ENCODE data around the gene GPAM. TPM values are rescaled to one million over a fixed set of nuclear protein-coding genes. Genes with fewer than 3 reads are reported as not detected.

Gene GPAM
- total and polyA plus RNA-seq, 8 donors = 1.2 to 14.0 (median 3.0) TPM

DNA sequence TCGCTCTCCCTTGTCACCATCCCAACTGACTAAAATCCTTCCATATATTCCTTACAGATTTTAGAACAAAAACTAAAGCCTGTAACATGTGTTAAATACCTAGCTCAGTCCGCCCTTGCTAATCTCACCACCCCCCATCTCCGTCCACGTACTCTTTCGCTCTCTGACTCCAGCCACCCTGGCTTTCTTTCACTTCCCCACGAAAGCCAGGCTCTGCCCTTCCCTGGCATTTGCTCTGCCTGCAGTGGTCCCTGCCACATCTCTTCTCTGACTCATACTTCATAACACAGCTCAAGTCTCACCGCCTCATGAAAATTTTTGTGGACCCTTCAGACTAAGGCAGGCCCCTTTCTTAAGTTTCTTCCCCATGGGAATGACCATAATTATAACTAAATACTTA is 11.7 kb upstream of the GPAM start:
- Histone ChIP-seq H3K4me3 (no peak overlapping the region), H3K9me3 (no peaks in the 10 kb centered on the region), H3K27ac (no peak overlapping the region), H3K27me3 (no peaks in the 10 kb centered on the region), H3K36me3 (no peaks in the 10 kb centered on the region), H3K4me1 (peaks cover 0 to 6% (median 0%) of the 10 kb centered on the region in 4 donors)
- 87 to 92% (median 87%) methylated on average over 7 of the region's 7 CpGs for WGBS, 5 donors
- intact Hi-C loops (cut with DNase I; ENCODE audit: low total_unique reads) = loop anchor here (10.0 kb wide), 1 partner anchor 120 kb away; no protein-coding TSS in a partner anchor
- DNase-seq = no peak
- no peak for TF ChIP-seq EP300 (IDR thresholded peaks at IDR 0.05)
- TF ChIP-seq, protein P1, sequence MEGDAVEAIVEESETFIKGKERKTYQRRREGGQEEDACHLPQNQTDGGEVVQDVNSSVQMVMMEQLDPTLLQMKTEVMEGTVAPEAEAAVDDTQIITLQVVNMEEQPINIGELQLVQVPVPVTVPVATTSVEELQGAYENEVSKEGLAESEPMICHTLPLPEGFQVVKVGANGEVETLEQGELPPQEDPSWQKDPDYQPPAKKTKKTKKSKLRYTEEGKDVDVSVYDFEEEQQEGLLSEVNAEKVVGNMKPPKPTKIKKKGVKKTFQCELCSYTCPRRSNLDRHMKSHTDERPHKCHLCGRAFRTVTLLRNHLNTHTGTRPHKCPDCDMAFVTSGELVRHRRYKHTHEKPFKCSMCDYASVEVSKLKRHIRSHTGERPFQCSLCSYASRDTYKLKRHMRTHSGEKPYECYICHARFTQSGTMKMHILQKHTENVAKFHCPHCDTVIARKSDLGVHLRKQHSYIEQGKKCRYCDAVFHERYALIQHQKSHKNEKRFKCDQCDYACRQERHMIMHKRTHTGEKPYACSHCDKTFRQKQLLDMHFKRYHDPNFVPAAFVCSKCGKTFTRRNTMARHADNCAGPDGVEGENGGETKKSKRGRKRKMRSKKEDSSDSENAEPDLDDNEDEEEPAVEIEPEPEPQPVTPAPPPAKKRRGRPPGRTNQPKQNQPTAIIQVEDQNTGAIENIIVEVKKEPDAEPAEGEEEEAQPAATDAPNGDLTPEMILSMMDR (IDR thresholded peaks at IDR 0.05) = no peak
- TF ChIP-seq POLR2A (IDR thresholded peaks at IDR 0.05) = no peak
- TF ChIP-seq POLR2AphosphoS5 (IDR thresholded peaks at IDR 0.05) = no peak

DNA sequence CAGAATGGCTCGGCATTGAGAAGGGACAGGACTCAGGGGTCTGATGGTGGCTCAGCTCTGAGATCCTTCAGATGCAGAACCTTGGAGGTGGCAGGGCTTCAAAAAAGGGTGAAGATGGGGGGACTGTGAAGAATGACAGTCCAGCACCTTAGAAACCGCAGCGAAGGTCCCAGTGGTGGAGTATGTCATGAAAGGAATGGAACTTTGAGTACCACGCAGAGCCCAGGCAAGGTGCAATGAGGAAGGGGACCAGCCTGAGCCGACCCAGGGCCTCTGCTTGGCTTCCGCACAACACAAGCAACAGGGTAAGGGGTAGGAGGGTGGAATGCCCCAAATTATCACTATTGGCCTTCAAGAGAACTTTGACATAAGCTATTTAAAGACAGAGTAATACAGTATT is 8.2 kb upstream of the GPAM start:
- H3K4me1 ChIP-seq = peaks cover 0 to 6% (median 0%) of the 10 kb centered on the region in 4 donors
- H3K27ac ChIP-seq = no peak overlapping the region
- no peaks in the 10 kb centered on the region for H3K36me3 ChIP-seq
- no peaks in the 10 kb centered on the region for H3K9me3 ChIP-seq
- no peak overlapping the region for H3K4me3 ChIP-seq
- no peak for DNase-seq
- TF ChIP-seq EP300 (IDR thresholded peaks at IDR 0.05) (no peak), POLR2AphosphoS5 (IDR thresholded peaks at IDR 0.05) (no peak), POLR2A (IDR thresholded peaks at IDR 0.05) (no peak)
- TF ChIP-seq, protein P1 (IDR thresholded peaks at IDR 0.05) = no peak
- WGBS, 5 donors = 83 to 94% (median 87%) methylated on average over 6 of the region's 6 CpGs
- intact Hi-C loops (cut with DNase I; ENCODE audit: low total_unique reads) = loop anchor here (10.0 kb wide), 1 partner anchor 123 kb away; no protein-coding TSS in a partner anchor
- H3K27me3 ChIP-seq = no peaks in the 10 kb centered on the region

DNA sequence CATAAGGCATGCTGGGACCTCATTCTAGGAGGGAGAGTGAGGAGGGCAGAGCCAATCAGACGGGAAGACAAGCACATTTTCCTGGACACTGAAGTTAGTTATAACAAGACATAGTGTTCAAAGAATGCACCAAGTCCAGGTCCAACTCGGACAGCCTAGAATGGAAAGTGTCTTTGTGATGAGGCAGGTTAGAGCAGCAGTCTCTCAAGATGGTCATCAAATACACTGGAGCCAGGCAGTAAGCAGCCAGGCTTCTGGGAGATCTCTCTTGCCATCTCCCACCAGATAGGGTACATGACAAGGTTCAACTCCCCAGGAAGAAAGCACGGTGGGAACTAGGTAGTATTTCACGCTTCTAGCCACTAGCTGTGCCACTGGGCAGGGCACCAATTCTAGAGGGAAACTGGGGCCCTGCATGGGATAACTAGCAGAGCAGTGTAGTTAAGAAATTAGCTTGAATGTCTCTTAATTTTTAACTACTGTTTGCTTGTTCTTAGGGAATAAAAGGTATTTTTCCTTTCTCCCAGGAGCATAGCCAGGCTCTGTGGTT is 7.6 kb upstream of the GPAM start:
- intact Hi-C loops (cut with DNase I; ENCODE audit: low total_unique reads) = loop anchor here (10.0 kb wide), 1 partner anchor 124 kb away; no protein-coding TSS in a partner anchor
- H3K27me3 ChIP-seq = no peaks in the 10 kb centered on the region

DNA sequence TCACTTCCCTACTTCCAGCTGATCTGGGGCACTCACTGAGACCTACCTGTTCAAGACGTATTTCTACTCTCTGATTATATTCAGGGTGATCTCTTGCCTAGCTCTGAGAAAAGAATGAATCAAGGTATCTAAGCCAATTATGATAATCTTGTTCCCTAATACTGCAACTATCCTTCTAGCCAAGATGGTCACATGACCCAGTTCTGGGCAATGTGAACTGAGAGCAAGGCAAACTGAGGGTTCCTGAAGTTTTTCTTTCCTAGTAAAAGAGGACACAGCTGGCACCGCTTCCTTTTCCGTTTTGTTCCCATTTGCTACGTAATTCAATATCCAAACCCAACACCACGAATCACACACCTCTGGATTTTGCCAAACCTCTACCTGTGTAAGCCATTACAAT is 5.9 kb upstream of the GPAM start:
- no peaks in the 10 kb centered on the region for H3K9me3 ChIP-seq
- intact Hi-C loops (cut with DNase I; ENCODE audit: low total_unique reads) = no loop called here
- TF ChIP-seq, protein P1 (IDR thresholded peaks at IDR 0.05) = no peak
- TF ChIP-seq POLR2AphosphoS5 (IDR thresholded peaks at IDR 0.05) = no peak
- no peak for TF ChIP-seq EP300 (IDR thresholded peaks at IDR 0.05)
- TF ChIP-seq POLR2A (IDR thresholded peaks at IDR 0.05) = no peak
- H3K27me3 ChIP-seq = no peaks in the 10 kb centered on the region
- no peaks in the 10 kb centered on the region for H3K36me3 ChIP-seq
- H3K27ac ChIP-seq = no peak overlapping the region
- no peak for DNase-seq
- H3K4me1 ChIP-seq = peaks cover 0 to 9% (median under 1%) of the 10 kb centered on the region in 4 donors
- H3K4me3 ChIP-seq = no peak overlapping the region
- WGBS, 5 donors = 59 to 80% (median 64%) methylated on average over 5 of the region's 5 CpGs

More for the DNA sequence above, 7.6 kb upstream of the GPAM start:
- peaks cover 0 to 6% (median 0%) of the 10 kb centered on the region in 4 donors for H3K4me1 ChIP-seq
- H3K27ac ChIP-seq = no peak overlapping the region
- TF ChIP-seq, protein P1 (IDR thresholded peaks at IDR 0.05) = no peak
- no peak for TF ChIP-seq POLR2A (IDR thresholded peaks at IDR 0.05)
- TF ChIP-seq POLR2AphosphoS5 (IDR thresholded peaks at IDR 0.05) = no peak
- no peak for TF ChIP-seq EP300 (IDR thresholded peaks at IDR 0.05)
- WGBS, 5 donors = 44 to 51% (median 46%) methylated on average over 4 of the region's 4 CpGs
- no peaks in the 10 kb centered on the region for H3K36me3 ChIP-seq
- peak in 1 of 2 donors; percentile 14 for DNase-seq
- no peak overlapping the region for H3K4me3 ChIP-seq
- H3K9me3 ChIP-seq = no peaks in the 10 kb centered on the region
